Heart right ventricle (tissue), 16 donors: ENCODE data around the gene ECHS1. TPM values are rescaled to one million over a fixed set of nuclear protein-coding genes. Genes with fewer than 3 reads are reported as not detected.

Source experiments
- ATAC-seq, 8 donors: fragments of 200-7000 bp; cut with Tn5 transposase; one replicate each; pipeline ENCODE4 v1.9.1; 2020; ENCODE audit warnings: mild to moderate bottlenecking in 8 of 8, moderate library complexity in 8 of 8, moderate number of reproducible peaks in 1 of 8
- DNase-seq, 2 donors: peaks; one replicate each; pipeline ENCODE4 v3.0.0-alpha.2; 2020
- H3K27ac ChIP-seq, 10 donors: fragments of 200-600 bp; sonication (generic) in 2 of 10; one replicate each; pipeline versions ENCODE4 v1.5.0 to v1.8.0; 2020 to 2022; ENCODE audit warnings: mild to moderate bottlenecking in 3 of 10
- H3K27me3 ChIP-seq, 7 donors: fragments of 200-600 bp; one replicate each; pipeline ENCODE4 v1.8.0; 2021 to 2022; ENCODE audit warnings: mild to moderate bottlenecking in 2 of 7
- H3K36me3 ChIP-seq, 9 donors: fragments of 200-600 bp; sonication (generic) in 1 of 9; one replicate each; pipeline versions ENCODE4 v1.5.0 to v1.8.0; 2020 to 2022; ENCODE audit warnings: mild to moderate bottlenecking in 2 of 9
- H3K4me1 ChIP-seq, 9 donors: fragments of 200-600 bp; sonication (generic) in 1 of 9; one replicate each; pipeline versions ENCODE4 v1.5.0 to v1.8.0; 2020 to 2022; ENCODE audit warnings: mild to moderate bottlenecking in 4 of 9
- H3K4me3 ChIP-seq, 10 donors: fragments of 200-600 bp; sonication (generic) in 2 of 10; one replicate each; pipeline versions ENCODE4 v1.5.0 to v1.8.0; 2020 to 2022; ENCODE audit warnings: mild to moderate bottlenecking in 7 of 10, moderate library complexity in 2 of 10
- H3K9me3 ChIP-seq, 11 donors: fragments of 200-600 bp in 10 of 11; sonication (generic) in 2 of 11; one replicate each; pipeline versions ENCODE4 v1.5.0 to v1.8.0; 2013 to 2022; ENCODE audit warnings: mild to moderate bottlenecking in 2 of 11, control low read depth in 1 of 11, moderate library complexity in 1 of 11
- WGBS, 2 donors: extraction: QIAGEN DNeasy Blood & Tissue Kit; methylation state at CpG; one replicate each; pipeline ENCODE4 v1.1.7; 2013; ENCODE audit warnings: inconsistent platforms in 1 of 2; 5-methylcytosine and 5-hydroxymethylcytosine counted together
- intact Hi-C, 10 donors: fragments of 100-400 bp; cut with DNase I; formaldehyde crosslinking; loops; one replicate each; pipeline versions ENCODE4 v1.11.1 to v1.14.2; 2022
- polyA plus RNA-seq, 2 donors: library from polyadenylated mRNA; stranded (reverse); fragments of 200-250 nt; gene quantifications; one replicate each; pipeline ENCODE4 v1.2.3, GENCODE V29; 2013
- total RNA-seq, 10 donors: library from RNA; stranded (reverse); fragmentation: NEBNext Ultra II Directional in 3 of 10; extraction: Animal tissue kit (Norgen Biotek cat#: 25700) in 3 of 10; gene quantifications; one replicate each; pipeline versions ENCODE4 v1.2.1 to v1.2.4, GENCODE V29; 2021 to 2023
- TF ChIP-seq, protein P1 (sequence below), 9 donors: fragments of 200-600 bp; sonication (generic) in 2 of 9; IDR thresholded peaks; one replicate each; pipeline versions ENCODE4 v1.5.0 to v1.8.0; 2021 to 2022; ENCODE audit warnings: antibody characterized with exemption in 9 of 9, mild to moderate bottlenecking in 5 of 9, moderate library complexity in 1 of 9
- donor health status: Arrhythmogenic right ventricular cardiomyopathy.
- donor health status: ischemic (EF 13 %, LVEDD 7.1; RV severe dilation, severe dysfunction).
- donor health status: healthy with polysubstance abuse.
- donor health status: DM: no; HTN: yes; CAD: no.
- donor health status: DM: no; HTN: no; CAD: no.
- donor health status: ischemic (EF 25% LVEDD 6.9; RV normal size, moderate dysfunction).
- donor health status: ischemic (EF 25% LVEDD 5.7; RV mildly dilated, moderate dysfunction).
- donor health status: healthy.
- donor health status: DM: yes; HTN: yes; CAD: no.
- donor health status: Ischemic cardiomyopathy.
- donor health status: ischemic (EF 35%, LVEDD 5.7; RV mildly dilated, moderate dysfunction).
- donor health status: nonischemic (EF 11% LVEDD 7.7; RV severe dilation, severe dysfunction).
- donor health status: DM: yes; HTN: yes; CAD: no.
- donor health status: PGD.
- donor health status: ischemic (EF 29% LVEDD 5.4; RV normal size, mild dysfunction).
- donor health status: nonischemic (EF 23%, LVEDD 6.1; RV moderate dilation, normal function).

ECHS1 gene
- total and polyA plus RNA-seq, 12 donors = 117 to 275 (median 213) TPM

GRCh38 chr10:133339708-133340380 lies 33.3 kb downstream of the ECHS1 start:
- Histone ChIP-seq H3K36me3 (no peaks in the 10 kb centered on the region), H3K4me1 (peaks cover 12 to 21% (median 19%) of the 10 kb centered on the region in 9 donors), H3K27me3 (peaks cover 20 to 93% (median 84%) of the 10 kb centered on the region in 7 donors), H3K4me3 (no peak overlapping the region), H3K9me3 (no peaks in the 10 kb centered on the region), H3K27ac (no peak overlapping the region)
- TF ChIP-seq, protein P1, sequence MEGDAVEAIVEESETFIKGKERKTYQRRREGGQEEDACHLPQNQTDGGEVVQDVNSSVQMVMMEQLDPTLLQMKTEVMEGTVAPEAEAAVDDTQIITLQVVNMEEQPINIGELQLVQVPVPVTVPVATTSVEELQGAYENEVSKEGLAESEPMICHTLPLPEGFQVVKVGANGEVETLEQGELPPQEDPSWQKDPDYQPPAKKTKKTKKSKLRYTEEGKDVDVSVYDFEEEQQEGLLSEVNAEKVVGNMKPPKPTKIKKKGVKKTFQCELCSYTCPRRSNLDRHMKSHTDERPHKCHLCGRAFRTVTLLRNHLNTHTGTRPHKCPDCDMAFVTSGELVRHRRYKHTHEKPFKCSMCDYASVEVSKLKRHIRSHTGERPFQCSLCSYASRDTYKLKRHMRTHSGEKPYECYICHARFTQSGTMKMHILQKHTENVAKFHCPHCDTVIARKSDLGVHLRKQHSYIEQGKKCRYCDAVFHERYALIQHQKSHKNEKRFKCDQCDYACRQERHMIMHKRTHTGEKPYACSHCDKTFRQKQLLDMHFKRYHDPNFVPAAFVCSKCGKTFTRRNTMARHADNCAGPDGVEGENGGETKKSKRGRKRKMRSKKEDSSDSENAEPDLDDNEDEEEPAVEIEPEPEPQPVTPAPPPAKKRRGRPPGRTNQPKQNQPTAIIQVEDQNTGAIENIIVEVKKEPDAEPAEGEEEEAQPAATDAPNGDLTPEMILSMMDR (IDR thresholded peaks at IDR 0.05) = no peak
- ATAC-seq = no peak
- WGBS, 2 donors = 92 to 95% methylated on average over 13 of the region's 13 CpGs
- intact Hi-C loops = loop anchor here in 1 of 10 donors (10.0 kb wide), 1 partner anchor 185 kb away; the partner anchor contains the start of gene CYP2E1
- DNase-seq = no peak

GRCh38 chr10:133338080-133339071 lies 34.8 kb downstream of the ECHS1 start:
- Histone ChIP-seq H3K4me3 (no peak overlapping the region), H3K27me3 (peaks cover 24 to 85% (median 75%) of the 10 kb centered on the region in 7 donors), H3K27ac (no peak overlapping the region), H3K9me3 (no peaks in the 10 kb centered on the region), H3K36me3 (no peaks in the 10 kb centered on the region), H3K4me1 (peaks cover 12 to 24% (median 20%) of the 10 kb centered on the region in 9 donors)
- no peak for DNase-seq
- TF ChIP-seq, protein P1 (IDR thresholded peaks at IDR 0.05) = no peak
- 91 to 94% methylated on average over 10 of the region's 10 CpGs for WGBS, 2 donors
- intact Hi-C loops = loop anchor here in 1 of 10 donors (10.0 kb wide), 1 partner anchor 186 kb away; the partner anchor contains the start of gene CYP2E1
- ATAC-seq = no peak

DNA sequence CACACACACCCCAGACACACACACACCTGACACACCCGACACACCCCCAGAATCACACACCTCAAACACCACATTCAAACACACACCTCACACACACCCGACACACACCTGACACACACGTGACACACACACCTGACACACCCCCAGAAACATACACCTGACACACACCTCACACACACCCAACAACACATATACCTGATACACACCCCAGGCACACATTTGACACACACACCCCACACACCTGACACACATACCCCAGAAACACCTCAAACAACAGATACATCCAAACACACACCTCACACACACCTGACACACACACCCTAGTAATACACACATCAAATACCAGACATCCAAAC lies 35.8 kb downstream of the ECHS1 start:
- no peak overlapping the region for H3K4me3 ChIP-seq
- H3K36me3 ChIP-seq = no peaks in the 10 kb centered on the region
- H3K4me1 ChIP-seq = peaks cover 12 to 24% (median 20%) of the 10 kb centered on the region in 9 donors
- intact Hi-C loops = loop anchor here in 1 of 10 donors (10.0 kb wide), 1 partner anchor 187 kb away; the partner anchor contains the start of gene CYP2E1
- no peak for ATAC-seq
- 86 to 87% methylated on average over 3 of the region's 3 CpGs for WGBS, 2 donors
- peaks cover 24 to 81% (median 74%) of the 10 kb centered on the region in 7 donors for H3K27me3 ChIP-seq
- TF ChIP-seq, protein P1 (IDR thresholded peaks at IDR 0.05) = no peak
- H3K27ac ChIP-seq = no peak overlapping the region
- no peaks in the 10 kb centered on the region for H3K9me3 ChIP-seq
- DNase-seq = no peak
